Neural progenitor cell (in vitro differentiated cells): Measurements from ENCODE around the gene ERC1.

ENCODE experiments used
- EZH2 ChIP-seq: fragments of 200-600 bp; sonication (generic); IDR thresholded peaks from 2 replicates; pipeline ENCODE4 v1.6.1; 2017; ENCODE audit warnings: antibody characterized with exemption, mild to moderate bottlenecking, moderate library complexity
- TF ChIP-seq, protein P1 (sequence below): fragments of 200-600 bp; sonication (generic); IDR thresholded peaks from 2 replicates; pipeline ENCODE4 v1.5.1; 2017; ENCODE audit warnings: antibody characterized with exemption, mild to moderate bottlenecking

DNA sequence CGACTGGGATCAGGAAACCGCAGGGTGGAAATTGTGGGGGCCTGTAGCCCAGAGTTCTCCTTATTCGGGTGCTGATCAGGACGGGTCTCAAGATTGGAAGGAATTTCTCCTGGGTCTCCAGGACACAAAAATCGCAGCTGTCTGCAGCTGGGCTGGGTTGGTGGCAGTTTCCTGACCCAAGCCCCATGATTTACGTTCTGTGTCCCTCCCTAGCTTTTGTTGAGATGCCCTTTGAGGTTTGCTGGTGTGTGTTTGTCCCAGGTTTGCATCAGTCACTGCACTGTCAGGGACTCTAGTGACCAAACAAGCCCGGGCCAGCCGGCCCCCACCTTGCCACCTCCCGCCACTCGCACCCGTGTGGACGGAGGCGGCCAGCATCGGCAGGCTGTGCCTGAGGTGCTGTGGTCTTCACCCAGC is 513.9 kb downstream of the ERC1 start:
- TF ChIP-seq, protein P1, sequence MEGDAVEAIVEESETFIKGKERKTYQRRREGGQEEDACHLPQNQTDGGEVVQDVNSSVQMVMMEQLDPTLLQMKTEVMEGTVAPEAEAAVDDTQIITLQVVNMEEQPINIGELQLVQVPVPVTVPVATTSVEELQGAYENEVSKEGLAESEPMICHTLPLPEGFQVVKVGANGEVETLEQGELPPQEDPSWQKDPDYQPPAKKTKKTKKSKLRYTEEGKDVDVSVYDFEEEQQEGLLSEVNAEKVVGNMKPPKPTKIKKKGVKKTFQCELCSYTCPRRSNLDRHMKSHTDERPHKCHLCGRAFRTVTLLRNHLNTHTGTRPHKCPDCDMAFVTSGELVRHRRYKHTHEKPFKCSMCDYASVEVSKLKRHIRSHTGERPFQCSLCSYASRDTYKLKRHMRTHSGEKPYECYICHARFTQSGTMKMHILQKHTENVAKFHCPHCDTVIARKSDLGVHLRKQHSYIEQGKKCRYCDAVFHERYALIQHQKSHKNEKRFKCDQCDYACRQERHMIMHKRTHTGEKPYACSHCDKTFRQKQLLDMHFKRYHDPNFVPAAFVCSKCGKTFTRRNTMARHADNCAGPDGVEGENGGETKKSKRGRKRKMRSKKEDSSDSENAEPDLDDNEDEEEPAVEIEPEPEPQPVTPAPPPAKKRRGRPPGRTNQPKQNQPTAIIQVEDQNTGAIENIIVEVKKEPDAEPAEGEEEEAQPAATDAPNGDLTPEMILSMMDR, result no peak
- TF ChIP-seq EZH2, result no peak
